HG03565 (cell line): ENCODE data around the gene FAM234B.
"Not testable (repeated sequence)": the region's sequence is repeated elsewhere in the genome, so short reads cannot be mapped to it uniquely, and the experiment has no call there.

Source experiments
- ATAC-seq: cut with Tn5 transposase; IDR thresholded peaks from one replicate; pipeline ENCODE4 v1.9.1; 2021; ENCODE audit warnings: mild to moderate bottlenecking, moderate library complexity; ENCODE audit not compliant: unreplicated experiment

The FAM234B gene

GRCh38 chr12:13022851-13023271, 21.3 kb upstream of the FAM234B start:
- no peak for ATAC-seq

GRCh38 chr12:13023811-13024530, 20.2 kb upstream of the FAM234B start:
- ATAC-seq: no peak

- no peak for ATAC-seq
Measured at GRCh38 chr12:13024531-13024916, 19.7 kb upstream of the FAM234B start.

GRCh38 chr12:13026286-13026685, 17.9 kb upstream of the FAM234B start:
- no peak for ATAC-seq

- no peak for ATAC-seq
Measured at GRCh38 chr12:13027032-13027431, 17.1 kb upstream of the FAM234B start.

- ATAC-seq: no peak
Measured at GRCh38 chr12:13027508-13027907, 16.7 kb upstream of the FAM234B start.

GRCh38 chr12:13028825-13029570, 15.2 kb upstream of the FAM234B start:
- ATAC-seq: no peak

GRCh38 chr12:13030541-13031291, 13.5 kb upstream of the FAM234B start:
- no peak for ATAC-seq

GRCh38 chr12:13032164-13032563, 12.0 kb upstream of the FAM234B start:
- no peak for ATAC-seq

GRCh38 chr12:13033476-13033875, 10.7 kb upstream of the FAM234B start:
- no peak for ATAC-seq

GRCh38 chr12:13035335-13035734, 8.8 kb upstream of the FAM234B start:
- ATAC-seq: not testable (repeated sequence)

GRCh38 chr12:13036881-13037280, 7.3 kb upstream of the FAM234B start:
- ATAC-seq: no peak

- no peak for ATAC-seq
Measured at GRCh38 chr12:13038491-13039161, 5.6 kb upstream of the FAM234B start.

- ATAC-seq: no peak
Measured at GRCh38 chr12:13039328-13039956, 4.7 kb upstream of the FAM234B start.

- ATAC-seq: no peak
Measured at GRCh38 chr12:13041224-13041623, 3.0 kb upstream of the FAM234B start.

- ATAC-seq: no peak
Measured at GRCh38 chr12:13042666-13043230, 1.4 kb upstream of the FAM234B start.

GRCh38 chr12:13044906-13045299, 722 bp downstream of the FAM234B start:
- no peak for ATAC-seq

GRCh38 chr12:13045816-13046215, 1.6 kb downstream of the FAM234B start:
- ATAC-seq: no peak

- ATAC-seq: peak; percentile 42
Measured at GRCh38 chr12:13046964-13047363, 2.8 kb downstream of the FAM234B start.

- no peak for ATAC-seq
Measured at GRCh38 chr12:13049816-13050215, 5.6 kb downstream of the FAM234B start.
